Astrocyte of the spinal cord (primary cell): Measurements from ENCODE around the gene ITSN2.
"Not testable (repeated sequence)": the region's sequence is repeated elsewhere in the genome, so short reads cannot be mapped to it uniquely, and the experiment has no call there.

Experiments
- DNase-seq: peaks from one replicate; pipeline ENCODE4 v3.0.0; 2011; ENCODE audit warnings: low read depth, low spot score
- H3K4me3 ChIP-seq: 2 replicates; pipeline ENCODE4 v1.5.1; 2011; ENCODE audit warnings: low read depth, mild to moderate bottlenecking, low read length, moderate library complexity
- in situ Hi-C: cut with HindIII; loops from 2 replicates; pipeline ENCODE4 v1.10.0; 2017; ENCODE audit warnings: low sequenced_read_pairs
- TF ChIP-seq, protein P1 (sequence below): IDR thresholded peaks from 2 replicates; pipeline ENCODE4 v1.5.1; 2012; ENCODE audit warnings: low read depth, mild to moderate bottlenecking, low read length, inconsistent platforms

Gene ITSN2

GRCh38 chr2:24350826-24351626 is 9.3 kb downstream of the ITSN2 start:
- no peak for DNase-seq
- H3K4me3 ChIP-seq = no peak overlapping the region
- in situ Hi-C loops = no loop called here
- TF ChIP-seq, protein P1, sequence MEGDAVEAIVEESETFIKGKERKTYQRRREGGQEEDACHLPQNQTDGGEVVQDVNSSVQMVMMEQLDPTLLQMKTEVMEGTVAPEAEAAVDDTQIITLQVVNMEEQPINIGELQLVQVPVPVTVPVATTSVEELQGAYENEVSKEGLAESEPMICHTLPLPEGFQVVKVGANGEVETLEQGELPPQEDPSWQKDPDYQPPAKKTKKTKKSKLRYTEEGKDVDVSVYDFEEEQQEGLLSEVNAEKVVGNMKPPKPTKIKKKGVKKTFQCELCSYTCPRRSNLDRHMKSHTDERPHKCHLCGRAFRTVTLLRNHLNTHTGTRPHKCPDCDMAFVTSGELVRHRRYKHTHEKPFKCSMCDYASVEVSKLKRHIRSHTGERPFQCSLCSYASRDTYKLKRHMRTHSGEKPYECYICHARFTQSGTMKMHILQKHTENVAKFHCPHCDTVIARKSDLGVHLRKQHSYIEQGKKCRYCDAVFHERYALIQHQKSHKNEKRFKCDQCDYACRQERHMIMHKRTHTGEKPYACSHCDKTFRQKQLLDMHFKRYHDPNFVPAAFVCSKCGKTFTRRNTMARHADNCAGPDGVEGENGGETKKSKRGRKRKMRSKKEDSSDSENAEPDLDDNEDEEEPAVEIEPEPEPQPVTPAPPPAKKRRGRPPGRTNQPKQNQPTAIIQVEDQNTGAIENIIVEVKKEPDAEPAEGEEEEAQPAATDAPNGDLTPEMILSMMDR = no peak

- no peak for DNase-seq
- H3K4me3 ChIP-seq = no peak overlapping the region
- TF ChIP-seq, protein P1 = no peak
- in situ Hi-C loops = no loop called here
Measured at GRCh38 chr2:24349097-24349496, 11.2 kb downstream of the ITSN2 start.

GRCh38 chr2:24345937-24346336 is 14.4 kb downstream of the ITSN2 start:
- H3K4me3 ChIP-seq = no peak overlapping the region
- TF ChIP-seq, protein P1 = no peak
- in situ Hi-C loops = no loop called here
- no peak for DNase-seq

GRCh38 chr2:24343225-24343882 is 17.0 kb downstream of the ITSN2 start:
- no peak for DNase-seq
- H3K4me3 ChIP-seq = no peak overlapping the region
- in situ Hi-C loops = no loop called here
- TF ChIP-seq, protein P1 = no peak

- peak; percentile 33 for DNase-seq
- no peak overlapping the region for H3K4me3 ChIP-seq
- in situ Hi-C loops = no loop called here
- TF ChIP-seq, protein P1 = no peak
Measured at GRCh38 chr2:24342110-24342910, 18.0 kb downstream of the ITSN2 start.

DNA sequence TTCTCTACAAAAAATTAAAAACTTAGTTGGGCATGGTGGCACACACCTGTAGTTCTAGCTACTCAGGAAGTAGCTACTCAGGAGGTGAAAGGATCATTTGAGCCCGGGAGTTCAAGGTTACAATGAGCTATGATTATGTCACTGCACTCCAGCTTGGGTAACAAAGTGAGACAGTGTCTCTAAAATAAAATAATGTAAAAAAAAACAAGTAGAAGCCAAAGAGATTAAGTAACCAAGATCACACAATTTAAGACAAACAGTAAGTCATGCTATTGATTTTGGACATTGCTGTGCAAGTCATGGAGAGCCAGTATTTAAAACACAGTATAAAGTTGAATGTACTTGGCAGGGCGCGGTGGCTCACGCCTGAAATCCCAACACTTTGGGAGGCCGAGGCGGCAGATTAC is 20.5 kb downstream of the ITSN2 start:
- TF ChIP-seq, protein P1 = no peak
- DNase-seq = no peak
- no peak overlapping the region for H3K4me3 ChIP-seq
- in situ Hi-C loops = no loop called here

- H3K4me3 ChIP-seq, in situ Hi-C loops, DNase-seq: not testable (repeated sequence)
Measured at GRCh38 chr2:24339098-24339497, 21.2 kb downstream of the ITSN2 start.
